Thyroid gland (tissue), 4 donors: ENCODE results near the gene WNK1. TPM values are rescaled to one million over a fixed set of nuclear protein-coding genes. Genes with fewer than 3 reads are reported as not detected.

Experiments used
- DNase-seq, 2 donors: peaks; one replicate each; pipeline ENCODE4 v3.0.0-alpha.2; 2019
- H3K27ac ChIP-seq, 3 donors: fragments of 200-600 bp; sonication (generic); 1 replicate in 2 of 3; 2 replicates in 1 of 3; pipeline ENCODE4 v1.5.1; 2016 to 2019; ENCODE audit warnings: mild to moderate bottlenecking in 1 of 3, moderate library complexity in 1 of 3
- H3K27me3 ChIP-seq: fragments of 200-600 bp; sonication (generic); one replicate; pipeline ENCODE4 v1.5.1; 2019
- H3K36me3 ChIP-seq, 2 donors: fragments of 200-600 bp; sonication (generic); one replicate each; pipeline ENCODE4 v1.5.1; 2016 to 2019
- H3K4me1 ChIP-seq, 2 donors: fragments of 200-600 bp; sonication (generic); one replicate each; pipeline ENCODE4 v1.5.1; 2017 to 2019
- H3K4me3 ChIP-seq, 3 donors: fragments of 200-600 bp; sonication (generic); replicated peaks in 1 of 3; 1 replicate in 2 of 3; 2 replicates in 1 of 3; pipeline ENCODE4 v1.5.1; 2016; ENCODE audit warnings: mild to moderate bottlenecking in 1 of 3
- H3K9me3 ChIP-seq: fragments of 200-600 bp; sonication (generic); one replicate; pipeline ENCODE4 v1.5.1; 2017
- POLR2A ChIP-seq, 2 donors: fragments of 450-650 bp; IDR thresholded peaks; one replicate each; pipeline ENCODE4 v1.6.1; 2017; ENCODE audit warnings: antibody characterized with exemption in 2 of 2, mild to moderate bottlenecking in 2 of 2, moderate library complexity in 1 of 2
- WGBS, 2 donors: methylation state at CpG; one replicate each; pipeline ENCODE4 v1.1.5; 2017; 5-methylcytosine and 5-hydroxymethylcytosine counted together
- intact Hi-C: fragments of 100-400 bp; cut with DNase I; formaldehyde crosslinking; loops from one replicate; pipeline ENCODE4 v1.15.1; 2023
- total RNA-seq, 4 donors: library from RNA; depleted of rRNA; stranded (reverse); fragments of >200 nt; gene quantifications; one replicate each; pipeline ENCODE4 v1.2.3, GENCODE V29; 2016
- TF ChIP-seq, protein P1 (sequence below), 6 experiments: fragments of 200-600 bp in 3 of 6; fragments of 450-650 bp in 3 of 6; sonication (generic) in 3 of 6; IDR thresholded peaks; one replicate each; pipeline ENCODE4 v1.5.1; 2016 to 2019; ENCODE audit warnings: antibody characterized with exemption in 6 of 6, mild to moderate bottlenecking in 2 of 6, inconsistent platforms in 1 of 6, moderate library complexity in 1 of 6

WNK1 gene
- total RNA-seq, 4 donors from 2014 or later = 90.0 to 211 (median 109) TPM

DNA sequence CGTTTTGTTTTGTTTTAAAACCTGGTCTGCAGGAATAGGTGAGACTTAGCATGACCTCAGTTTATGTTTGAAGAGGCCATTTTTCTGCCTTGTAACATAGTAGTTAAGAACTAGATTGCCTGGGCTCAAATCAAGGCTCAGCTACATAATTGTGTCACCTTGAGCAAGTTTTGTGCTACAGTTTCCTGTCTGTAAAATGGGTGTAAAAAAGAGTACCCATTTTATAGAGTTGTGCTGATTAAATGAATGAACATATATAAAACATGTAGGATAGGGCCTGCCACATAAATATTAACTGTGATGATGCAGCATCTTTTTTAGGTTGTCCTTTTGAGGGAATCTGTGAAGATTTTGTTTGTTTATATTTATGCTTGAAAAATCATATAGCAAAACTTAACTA, 7.2 kb downstream of the WNK1 start:
- no peak for DNase-seq
- Histone ChIP-seq H3K27me3 (no peaks in the 10 kb centered on the region), H3K4me1 (peaks cover 14 to 17% of the 10 kb centered on the region in 2 donors), H3K36me3 (no peaks in the 10 kb centered on the region), H3K9me3 (no peaks in the 10 kb centered on the region), H3K4me3 (no peak overlapping the region), H3K27ac (no peak overlapping the region)
- 83 to 85% methylated on average over 1 of the region's 1 CpG for WGBS, 2 donors
- intact Hi-C loops = loop anchor here (10.0 kb wide), 2 partner anchors 55 to 115 kb away; no protein-coding TSS in a partner anchor
- TF ChIP-seq POLR2A (IDR thresholded peaks at IDR 0.05) = no peak
- TF ChIP-seq, protein P1, sequence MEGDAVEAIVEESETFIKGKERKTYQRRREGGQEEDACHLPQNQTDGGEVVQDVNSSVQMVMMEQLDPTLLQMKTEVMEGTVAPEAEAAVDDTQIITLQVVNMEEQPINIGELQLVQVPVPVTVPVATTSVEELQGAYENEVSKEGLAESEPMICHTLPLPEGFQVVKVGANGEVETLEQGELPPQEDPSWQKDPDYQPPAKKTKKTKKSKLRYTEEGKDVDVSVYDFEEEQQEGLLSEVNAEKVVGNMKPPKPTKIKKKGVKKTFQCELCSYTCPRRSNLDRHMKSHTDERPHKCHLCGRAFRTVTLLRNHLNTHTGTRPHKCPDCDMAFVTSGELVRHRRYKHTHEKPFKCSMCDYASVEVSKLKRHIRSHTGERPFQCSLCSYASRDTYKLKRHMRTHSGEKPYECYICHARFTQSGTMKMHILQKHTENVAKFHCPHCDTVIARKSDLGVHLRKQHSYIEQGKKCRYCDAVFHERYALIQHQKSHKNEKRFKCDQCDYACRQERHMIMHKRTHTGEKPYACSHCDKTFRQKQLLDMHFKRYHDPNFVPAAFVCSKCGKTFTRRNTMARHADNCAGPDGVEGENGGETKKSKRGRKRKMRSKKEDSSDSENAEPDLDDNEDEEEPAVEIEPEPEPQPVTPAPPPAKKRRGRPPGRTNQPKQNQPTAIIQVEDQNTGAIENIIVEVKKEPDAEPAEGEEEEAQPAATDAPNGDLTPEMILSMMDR (IDR thresholded peaks at IDR 0.05) = no peak

DNA sequence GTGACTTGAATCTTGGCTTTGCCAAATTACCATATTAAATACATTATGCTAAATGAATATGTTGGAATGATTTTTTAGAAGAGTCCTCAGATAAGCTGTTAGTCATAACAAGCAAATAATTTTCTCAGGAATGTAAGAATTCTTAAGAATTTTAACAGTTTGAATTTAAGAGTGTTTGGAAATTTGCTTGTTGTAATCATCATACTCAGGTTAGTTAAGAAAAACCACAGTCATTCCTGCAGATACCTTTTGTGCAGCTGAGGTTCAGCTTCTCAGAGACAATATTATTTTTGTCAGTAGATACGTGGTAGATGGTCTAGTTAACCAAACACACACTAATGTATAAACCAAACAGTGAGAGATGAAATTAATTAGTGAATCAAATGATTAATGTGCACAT, 8.9 kb downstream of the WNK1 start:
- no peak overlapping the region for H3K27ac ChIP-seq
- 80% methylated on average over 1 of the region's 1 CpG for WGBS, 2 donors
- intact Hi-C loops = no loop called here
- no peak overlapping the region for H3K4me3 ChIP-seq
- H3K4me1 ChIP-seq = peaks cover 5 to 11% of the 10 kb centered on the region in 2 donors
- DNase-seq = no peak
- TF ChIP-seq, protein P1 (IDR thresholded peaks at IDR 0.05) = no peak
- TF ChIP-seq POLR2A (IDR thresholded peaks at IDR 0.05) = no peak
- H3K9me3 ChIP-seq = no peaks in the 10 kb centered on the region
- no peaks in the 10 kb centered on the region for H3K27me3 ChIP-seq
- no peaks in the 10 kb centered on the region for H3K36me3 ChIP-seq

DNA sequence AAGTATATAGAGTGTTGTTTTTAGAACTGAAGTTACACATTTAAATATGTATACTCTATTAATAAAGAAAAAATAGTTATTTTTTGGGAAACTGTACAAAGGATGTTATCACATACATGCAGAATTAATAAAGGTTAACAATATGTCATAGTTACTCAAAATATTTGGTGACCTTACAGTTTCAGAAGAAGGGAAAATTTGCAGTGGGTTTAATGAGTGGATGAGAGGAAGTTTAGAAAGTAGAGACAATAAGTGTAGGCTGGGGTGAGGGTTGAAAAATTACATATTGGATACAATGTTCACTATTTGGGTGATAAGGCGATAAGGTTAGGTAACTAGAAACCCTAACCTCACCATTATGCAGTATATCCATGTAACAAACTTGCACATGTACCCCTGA, 13.5 kb downstream of the WNK1 start:
- Histone ChIP-seq H3K36me3 (no peaks in the 10 kb centered on the region), H3K27me3 (no peaks in the 10 kb centered on the region), H3K9me3 (no peaks in the 10 kb centered on the region), H3K27ac (no peak overlapping the region), H3K4me3 (no peak overlapping the region), H3K4me1 (no peaks in the 10 kb centered on the region)
- 95 to 100% methylated on average over 1 of the region's 1 CpG for WGBS, 2 donors
- no peak for TF ChIP-seq POLR2A (IDR thresholded peaks at IDR 0.05)
- TF ChIP-seq, protein P1 (IDR thresholded peaks at IDR 0.05) = no peak
- intact Hi-C loops = no loop called here
- DNase-seq = no peak

DNA sequence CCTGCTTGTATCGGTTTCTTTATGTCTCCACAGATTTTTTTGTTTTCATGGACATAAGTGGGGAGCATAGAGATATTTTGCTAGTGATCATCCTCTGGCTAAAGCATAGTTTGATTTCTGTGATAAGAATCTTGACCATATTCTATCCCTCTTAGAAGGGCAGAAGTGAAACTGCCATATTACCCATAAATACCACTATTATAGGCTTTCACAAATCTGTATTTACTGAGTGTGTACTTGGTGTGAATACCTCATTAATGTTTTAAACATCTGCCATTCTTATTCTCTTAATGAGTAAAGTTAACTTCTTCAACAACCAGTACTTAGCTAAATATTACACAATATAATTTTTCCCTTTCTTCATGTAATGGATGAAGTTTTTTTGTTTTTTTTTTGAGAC, 16.1 kb downstream of the WNK1 start:
- Histone ChIP-seq H3K27me3 (no peaks in the 10 kb centered on the region), H3K4me1 (no peaks in the 10 kb centered on the region), H3K36me3 (no peaks in the 10 kb centered on the region), H3K27ac (no peak overlapping the region), H3K9me3 (no peaks in the 10 kb centered on the region), H3K4me3 (no peak overlapping the region)
- DNase-seq = no peak
- intact Hi-C loops = no loop called here
- TF ChIP-seq, protein P1 (IDR thresholded peaks at IDR 0.05) = no peak
- TF ChIP-seq POLR2A (IDR thresholded peaks at IDR 0.05) = no peak
- WGBS, 2 donors = 95 to 100% methylated on average over 1 of the region's 1 CpG

DNA sequence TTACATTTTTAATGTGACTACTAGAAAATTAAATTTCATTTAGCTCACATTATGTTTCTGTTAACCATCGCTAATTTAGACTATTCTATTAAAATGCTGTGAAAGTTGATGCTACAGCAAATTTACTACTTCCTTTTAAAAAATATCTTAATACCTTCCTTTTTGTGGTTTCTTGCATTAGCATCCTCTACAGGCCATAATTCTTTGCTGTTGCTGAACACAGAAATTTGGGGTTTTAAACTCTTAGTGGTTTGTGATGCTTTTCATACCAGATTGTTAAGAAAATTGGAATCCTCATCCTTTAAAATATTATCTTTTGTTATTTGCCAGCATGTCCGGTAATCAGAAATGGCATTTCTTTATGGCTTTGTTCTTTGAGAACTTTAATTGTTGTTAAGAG, 18.1 kb downstream of the WNK1 start:
- no peak for TF ChIP-seq POLR2A (IDR thresholded peaks at IDR 0.05)
- TF ChIP-seq, protein P1 (IDR thresholded peaks at IDR 0.05) = no peak
- intact Hi-C loops = no loop called here

More for the DNA sequence above, 18.1 kb downstream of the WNK1 start:
- Histone ChIP-seq H3K4me3 (no peak overlapping the region), H3K36me3 (no peaks in the 10 kb centered on the region), H3K9me3 (no peaks in the 10 kb centered on the region), H3K4me1 (peaks cover 5 to 11% of the 10 kb centered on the region in 2 donors), H3K27me3 (no peaks in the 10 kb centered on the region), H3K27ac (no peak overlapping the region)
- 79 to 88% methylated on average over 2 of the region's 2 CpGs for WGBS, 2 donors
- no peak for DNase-seq
